ENCODE results near the gene EXT2.

GRCh38 chr11:44127130-44127529 lies 31.7 kb downstream of the EXT2 start:
- TF ChIP-seq CTCF (conservative IDR thresholded peaks at IDR 0.05 in 1 of 2, IDR thresholded peaks at IDR 0.05 in 1 of 2; ENCODE audit: low read depth in 1 of 2, low read length in 2 of 2) (no peak), EZH2 (IDR thresholded peaks at IDR 0.05; ENCODE audit: low read length, missing control alignments) (no peak)
